Stimulated activated CD4-positive, alpha-beta T cell treated with anti-CD3 and anti-CD28 coated beads, TNF-alpha, amount 100 ng/mL, for 24 hours (primary cell): ENCODE measurements around the gene CEP97.
"Not testable (repeated sequence)": the region's sequence is repeated elsewhere in the genome, so short reads cannot be mapped to it uniquely, and the experiment has no call there.

Experiments
- DNase-seq, 3 experiments: peaks; one replicate each; pipeline ENCODE4 v3.0.0-alpha.2; 2020; ENCODE audit warnings: low read depth in 3 of 3

The CEP97 gene

DNA sequence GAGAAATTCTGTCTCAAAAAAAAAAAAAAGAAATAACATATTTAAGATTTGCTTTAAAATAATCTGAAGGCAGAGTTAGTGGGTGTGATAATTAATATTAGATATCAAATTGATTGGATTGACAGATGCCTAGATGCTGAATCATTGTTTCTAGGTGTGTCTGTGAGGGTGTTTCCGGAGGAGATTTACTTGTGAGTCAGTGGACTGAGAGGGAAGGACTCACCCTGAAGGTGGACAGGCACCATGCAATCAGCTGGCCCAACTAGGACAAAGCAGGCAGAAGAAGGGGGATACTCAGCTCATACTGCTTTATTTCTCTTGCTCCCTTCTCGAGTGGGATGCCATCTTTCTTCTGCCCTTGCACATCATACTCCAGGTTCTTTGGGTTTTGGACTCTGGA lies 21.2 kb upstream of the CEP97 start:
- no peak for DNase-seq

DNA sequence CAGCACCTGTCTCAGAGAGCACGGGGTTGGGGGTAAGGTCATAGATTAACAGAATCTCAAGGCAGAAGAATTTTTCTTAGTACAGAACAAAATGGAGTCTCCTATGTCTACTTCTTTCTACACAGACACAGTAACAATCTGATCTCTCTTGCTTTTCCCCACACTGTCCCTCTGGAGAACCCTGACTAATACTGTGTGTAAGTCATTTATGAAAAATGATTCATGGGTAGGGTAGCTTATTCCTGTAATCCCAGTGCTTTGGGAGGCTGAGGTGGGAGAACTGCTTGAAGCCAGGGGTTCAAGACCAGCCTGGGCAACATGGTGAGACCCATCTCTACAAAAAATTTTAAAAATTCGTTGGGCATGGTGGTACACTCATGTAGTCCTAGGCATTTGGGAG lies 19.8 kb upstream of the CEP97 start:
- DNase-seq, result not testable (repeated sequence)

GRCh38 chr3:101709126-101709525 lies 15.3 kb upstream of the CEP97 start:
- no peak for DNase-seq

GRCh38 chr3:101718455-101718854 lies 6.0 kb upstream of the CEP97 start:
- DNase-seq, result no peak

- DNase-seq, result no peak
These were observed 4.7 kb upstream of the CEP97 start for GRCh38 chr3:101719604-101720185.

GRCh38 chr3:101720851-101721840 lies 3.3 kb upstream of the CEP97 start:
- DNase-seq, result peak in 1 of 3 experiments; percentile 9

DNA sequence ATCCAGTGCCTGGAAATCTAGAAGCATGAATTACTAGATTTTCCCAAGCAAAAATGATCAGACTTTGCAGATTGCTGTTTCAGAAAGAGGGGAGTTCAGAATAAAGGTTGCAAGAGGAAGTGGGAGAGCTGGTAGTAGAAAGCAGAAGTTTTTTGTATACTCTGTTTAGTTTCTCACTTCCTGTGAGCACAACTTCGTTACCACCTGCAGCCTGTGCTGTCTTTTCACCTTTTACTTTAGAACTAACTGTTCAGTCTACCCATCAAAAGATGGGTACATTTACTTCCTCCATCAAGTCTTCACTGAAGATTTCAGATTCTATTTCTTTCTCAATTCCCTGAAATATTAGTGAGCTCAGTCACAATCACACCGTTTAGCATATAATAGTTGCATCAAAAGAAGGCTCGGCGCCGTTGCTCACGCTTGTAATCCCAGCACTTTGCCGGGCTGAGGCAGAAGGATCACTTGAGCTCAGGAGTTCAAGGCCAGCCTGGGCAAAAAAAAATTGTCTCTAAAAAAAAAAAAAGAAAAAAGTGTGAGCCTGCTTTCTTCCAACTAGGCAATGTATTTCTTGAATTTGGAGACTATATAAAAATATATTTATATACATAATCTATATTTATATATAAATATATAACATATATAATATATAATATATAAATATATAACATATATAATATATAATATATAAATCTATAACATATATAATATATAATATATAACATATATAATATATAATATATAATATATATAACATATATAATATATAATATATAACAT lies 1.8 kb upstream of the CEP97 start:
- no peak for DNase-seq

- peak in 1 of 3 experiments; percentile 13 for DNase-seq
These were observed 928 bp downstream of the CEP97 start for GRCh38 chr3:101725194-101725889.

GRCh38 chr3:101725890-101726275 lies 1.5 kb downstream of the CEP97 start:
- DNase-seq, result no peak

DNA sequence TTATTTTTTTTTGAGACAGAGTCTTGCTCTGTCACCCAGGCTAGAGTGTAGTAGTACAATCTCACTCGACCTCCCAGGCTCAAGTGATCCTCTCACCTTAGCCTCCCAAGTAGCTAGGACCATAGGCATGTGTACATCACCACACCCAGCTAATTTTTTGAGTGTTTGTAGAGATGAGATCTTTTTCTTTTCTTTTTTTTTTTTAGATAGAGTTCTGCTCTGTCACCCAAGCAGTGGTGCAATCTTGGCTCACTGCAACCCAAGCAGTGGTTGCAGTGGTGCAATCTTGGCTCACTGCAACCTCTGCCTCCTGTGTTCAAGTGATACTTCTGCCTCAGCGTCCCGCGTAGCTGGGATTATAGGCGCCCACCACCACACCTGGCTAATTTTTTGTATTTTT lies 5.2 kb downstream of the CEP97 start:
- no peak for DNase-seq

DNA sequence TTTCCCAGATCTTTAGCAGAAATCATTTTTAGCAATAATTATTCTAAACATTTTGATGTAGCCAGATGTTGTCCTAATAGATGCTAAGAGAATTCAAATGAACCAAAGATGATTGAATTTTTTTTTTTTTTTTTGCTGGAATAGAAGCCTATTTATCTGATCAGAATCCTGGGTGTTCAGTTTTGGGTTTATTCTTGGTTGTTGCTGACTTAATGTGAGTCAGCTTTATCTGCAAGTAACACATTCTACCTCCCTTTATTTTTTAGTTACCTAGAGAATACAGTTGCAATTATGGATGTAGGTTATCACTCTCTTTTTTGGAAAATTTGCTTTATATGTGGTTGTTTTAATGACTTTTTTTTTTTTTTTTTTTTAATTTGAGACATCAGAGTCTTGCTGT lies 6.4 kb downstream of the CEP97 start:
- no peak for DNase-seq

GRCh38 chr3:101732240-101732641 lies 7.8 kb downstream of the CEP97 start:
- no peak for DNase-seq

DNA sequence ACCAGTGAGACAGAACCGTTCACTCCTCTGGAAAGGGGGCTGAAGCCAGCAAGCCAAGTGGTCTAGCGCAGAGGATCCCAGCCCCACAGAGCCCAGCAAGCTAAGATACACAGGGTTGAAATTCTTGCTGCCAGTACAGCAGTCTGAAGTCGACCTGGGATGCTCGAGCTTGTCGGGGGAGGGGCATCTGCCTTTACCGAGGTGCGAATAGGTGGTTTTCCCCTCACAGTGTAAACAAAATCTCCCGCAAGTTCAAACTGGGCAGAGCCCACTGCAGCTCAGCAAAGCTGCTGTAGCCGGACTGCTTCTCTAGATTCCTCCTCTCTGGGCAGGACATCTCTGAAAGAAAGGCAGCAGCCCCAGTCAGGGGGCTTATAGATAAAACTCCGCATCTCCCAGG lies 11.4 kb downstream of the CEP97 start:
- no peak for DNase-seq

DNA sequence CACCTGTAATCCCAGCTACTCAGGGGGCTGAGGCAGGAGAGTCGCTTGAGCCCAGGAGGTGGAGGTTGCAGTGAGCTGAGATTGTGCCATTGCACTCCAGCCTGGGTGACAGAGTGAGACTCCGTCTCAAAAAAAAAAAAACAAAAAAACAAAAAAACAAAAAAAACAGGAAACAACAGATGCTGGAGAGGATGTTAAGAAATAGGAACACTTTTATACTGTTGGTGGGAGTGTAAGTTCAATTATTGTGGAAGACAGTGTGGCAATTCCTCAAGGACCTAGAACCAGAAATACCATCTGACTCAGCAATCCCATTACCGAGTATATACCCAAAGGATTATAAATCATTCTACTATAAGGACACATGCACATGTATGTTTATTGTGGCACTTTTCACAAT lies 17.5 kb downstream of the CEP97 start:
- not testable (repeated sequence) for DNase-seq

- no peak for DNase-seq
These were observed 20.4 kb downstream of the CEP97 start for GRCh38 chr3:101744811-101745210.

- DNase-seq, result not testable (repeated sequence)
These were observed 21.5 kb downstream of the CEP97 start for GRCh38 chr3:101745934-101746333.

- not testable (repeated sequence) for DNase-seq
These were observed 29.1 kb downstream of the CEP97 start for GRCh38 chr3:101753386-101754113.

- no peak for DNase-seq
These were observed 33.8 kb downstream of the CEP97 start for GRCh38 chr3:101758224-101758623.

DNA sequence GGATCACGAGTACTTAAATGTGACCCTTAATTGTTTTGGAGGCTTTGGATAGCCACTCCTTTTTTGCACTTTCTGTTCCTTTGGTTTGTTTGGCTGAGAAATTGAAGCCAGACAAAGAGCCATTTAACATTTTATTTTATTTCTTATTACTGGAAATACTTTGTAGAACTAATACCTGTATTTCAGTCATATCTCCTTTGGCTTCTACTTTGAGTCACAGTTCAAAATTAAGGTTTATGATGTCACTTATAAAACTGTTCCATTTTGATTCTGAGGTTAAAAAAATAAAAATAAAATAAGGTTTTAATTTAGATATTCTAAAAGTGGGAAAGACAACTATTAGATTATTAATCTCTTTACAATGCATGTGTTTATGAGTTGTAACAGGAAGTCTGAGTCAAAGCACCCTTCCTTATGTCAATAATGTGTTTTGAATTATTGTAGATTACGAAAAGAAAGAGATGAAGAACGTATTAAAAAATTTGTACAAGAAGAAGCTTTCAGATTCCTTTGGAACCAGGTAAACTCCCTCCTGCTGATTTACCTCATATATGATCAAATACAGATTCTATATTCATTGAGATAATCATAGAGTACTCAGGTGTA lies 37.7 kb downstream of the CEP97 start:
- DNase-seq, result no peak

- not testable (repeated sequence) for DNase-seq
These were observed 53.4 kb downstream of the CEP97 start for GRCh38 chr3:101777745-101778281.
